SJSA1 (cell line): ENCODE measurements around the gene GCSH. TPM values are rescaled to one million over a fixed set of nuclear protein-coding genes. Genes with fewer than 3 reads are reported as not detected.
A peak's percentile ranks its signal among the peaks of the same experiment; 100 is the strongest.

Experiments
- DNase-seq, 2 experiments: peaks; one replicate each; pipeline ENCODE4 v3.0.0-alpha.2; 2015 to 2020; ENCODE audit warnings: low spot score in 2 of 2, low read depth in 1 of 2
- H3K27ac ChIP-seq: fragments of 250-450 bp; sonication (Bioruptor Pico); 2 replicates; pipeline ENCODE4 v1.5.1; 2020; ENCODE audit warnings: mild to moderate bottlenecking, moderate library complexity
- H3K27me3 ChIP-seq: fragments of 250-450 bp; sonication (Bioruptor Pico); replicated peaks from 2 replicates; pipeline ENCODE4 v1.5.1; 2020; ENCODE audit warnings: mild to moderate bottlenecking, moderate library complexity
- H3K36me3 ChIP-seq: fragments of 250-450 bp; sonication (Bioruptor Pico); 2 replicates; pipeline ENCODE4 v1.5.1; 2020; ENCODE audit warnings: mild to moderate bottlenecking
- H3K4me1 ChIP-seq: fragments of 250-450 bp; sonication (Bioruptor Pico); replicated peaks from 2 replicates; pipeline ENCODE4 v1.6.1; 2021; ENCODE audit warnings: mild to moderate bottlenecking
- H3K4me3 ChIP-seq: fragments of 250-450 bp; sonication (Bioruptor Pico); 2 replicates; pipeline ENCODE4 v1.5.1; 2020; ENCODE audit warnings: mild to moderate bottlenecking
- H3K9me3 ChIP-seq: fragments of 250-450 bp; sonication (Bioruptor Pico); replicated peaks from 2 replicates; pipeline ENCODE4 v1.5.1; 2020; ENCODE audit warnings: mild to moderate bottlenecking
- total RNA-seq: library from RNA; depleted of rRNA; stranded (reverse); fragments of >200 nt; shearing (Covaris generic); gene quantifications from 2 replicates; pipeline ENCODE4 v1.2.3, GENCODE V29; 2014

Gene GCSH
- total RNA-seq, 1 experiment from 2014 or later = 43.9 TPM

DNA sequence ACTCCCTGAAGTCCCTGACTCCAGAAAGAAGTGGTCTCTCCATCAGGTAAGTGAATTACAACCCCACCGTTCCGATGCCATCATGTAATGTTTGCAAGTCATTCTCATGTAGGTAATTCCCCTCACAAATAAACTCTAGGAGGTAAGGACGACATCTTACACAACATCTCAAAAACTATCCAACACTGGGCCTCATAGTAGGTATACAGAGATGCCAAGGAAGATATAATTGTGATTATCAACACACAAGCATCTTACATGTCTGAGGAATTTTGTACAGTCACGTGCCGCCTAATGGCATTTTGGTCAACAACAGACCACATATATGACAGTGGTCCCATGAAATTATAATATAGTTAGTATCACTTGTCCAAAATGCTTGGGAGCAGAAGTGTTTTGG, 7.4 kb downstream of the GCSH start:
- Histone ChIP-seq H3K36me3 (peaks cover 5% of the 10 kb centered on the region; the same call in 1 of the 2 replicates), H3K9me3 (no peaks in the 10 kb centered on the region), H3K4me1 (no peaks in the 10 kb centered on the region), H3K27ac (no peak overlapping the region), H3K4me3 (no peak overlapping the region), H3K27me3 (no peaks in the 10 kb centered on the region)
- no peak for DNase-seq

GRCh38 chr16:81081014-81081413, 15.2 kb downstream of the GCSH start:
- no peaks in the 10 kb centered on the region for H3K27me3 ChIP-seq
- peaks cover 7% of the 10 kb centered on the region for H3K4me1 ChIP-seq
- H3K9me3 ChIP-seq = no peaks in the 10 kb centered on the region
- H3K4me3 ChIP-seq = no peak overlapping the region
- H3K36me3 ChIP-seq = peaks cover 7% of the 10 kb centered on the region; the same call in 1 of the 2 replicates
- no peak overlapping the region for H3K27ac ChIP-seq
- DNase-seq = no peak

DNA sequence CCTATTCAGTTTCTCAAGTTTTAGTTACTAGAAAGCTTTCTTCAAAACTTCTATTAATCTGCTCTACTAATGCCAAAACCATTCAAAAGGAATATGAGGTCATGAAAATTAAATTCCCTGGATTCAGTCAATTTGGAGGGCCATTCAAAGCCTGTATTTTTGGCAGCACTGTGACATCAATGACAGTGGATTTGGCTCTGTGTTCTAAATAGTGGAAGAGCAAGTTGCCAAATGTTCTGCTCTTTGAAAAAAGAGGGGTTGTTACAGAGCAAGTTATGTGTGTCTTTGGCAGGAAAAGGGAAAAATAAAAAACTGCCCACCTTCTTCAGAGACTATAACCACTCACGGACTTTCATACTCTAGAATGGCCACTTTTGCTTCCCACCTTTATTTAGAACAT, 16.0 kb downstream of the GCSH start:
- Histone ChIP-seq H3K4me3 (no peak overlapping the region), H3K4me1 (peaks cover 7% of the 10 kb centered on the region), H3K9me3 (no peaks in the 10 kb centered on the region), H3K27me3 (no peaks in the 10 kb centered on the region), H3K27ac (no peak overlapping the region), H3K36me3 (peaks cover 5% of the 10 kb centered on the region; the same call in 1 of the 2 replicates)
- DNase-seq = no peak

- Histone ChIP-seq H3K36me3 (no peaks in the 10 kb centered on the region), H3K27ac (peak within 1 kb of the TSS; percentile 93), H3K4me3 (peak within 1 kb of the TSS; percentile 54), H3K4me1 (peaks cover 7% of the 10 kb centered on the region), H3K27me3 (no peaks in the 10 kb centered on the region), H3K9me3 (no peaks in the 10 kb centered on the region)
- DNase-seq = peak; percentile 97 to 98
Measured at GRCh38 chr16:81077076-81077940, 18.9 kb downstream of the GCSH start, which contains the start of gene C16orf46. TSS of gene C16orf46 (minus strand) at chr16:81077238. CDS start at chr16:81063955, 13,283 bp downstream.

- peak overlapping the region; percentile 93 for H3K27ac ChIP-seq
- H3K27me3 ChIP-seq = no peaks in the 10 kb centered on the region
- H3K9me3 ChIP-seq = no peaks in the 10 kb centered on the region
- peaks cover 7% of the 10 kb centered on the region for H3K4me1 ChIP-seq
- peak; percentile 91 to 99 for DNase-seq
- no peaks in the 10 kb centered on the region for H3K36me3 ChIP-seq
- H3K4me3 ChIP-seq = peak overlapping the region; percentile 54
Measured at GRCh38 chr16:81076566-81077075, 19.6 kb downstream of the GCSH start.

DNA sequence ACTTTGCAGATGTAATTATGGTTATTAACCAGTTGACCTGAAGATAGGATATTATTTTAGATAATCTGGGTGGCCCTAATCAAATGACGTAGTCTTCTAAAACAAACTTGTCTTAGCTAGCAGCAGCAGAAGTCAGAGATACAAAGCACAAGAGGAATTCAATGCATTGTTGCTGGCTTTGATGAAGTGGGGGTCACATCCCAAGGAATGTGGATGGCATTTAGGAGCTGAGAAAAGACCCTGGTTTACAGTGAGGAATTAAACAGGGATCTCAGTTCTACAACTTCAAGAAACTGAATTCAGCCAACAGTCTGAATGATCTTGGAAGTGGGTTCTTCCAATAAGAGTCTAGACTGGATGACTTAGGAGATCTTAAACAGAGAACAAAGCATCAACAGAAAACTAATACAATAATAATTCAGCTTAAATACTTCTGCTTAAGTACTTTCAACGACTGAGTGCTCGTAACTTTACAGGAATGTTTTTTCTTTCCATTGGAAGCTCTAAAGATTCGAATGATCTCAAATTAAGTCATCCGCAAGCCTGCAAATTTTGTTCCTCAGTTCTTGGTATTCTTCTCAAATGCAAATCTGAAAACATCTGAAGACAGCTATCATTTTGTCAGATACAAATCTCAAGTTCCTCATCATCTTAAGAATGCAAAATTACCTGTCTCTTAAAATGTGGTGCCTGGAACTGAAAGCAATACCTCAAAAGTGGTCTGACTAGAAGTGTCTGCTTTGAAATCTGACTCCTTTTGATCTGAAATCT, 22.4 kb downstream of the GCSH start:
- Histone ChIP-seq H3K4me1 (peaks cover 7% of the 10 kb centered on the region), H3K9me3 (no peaks in the 10 kb centered on the region), H3K4me3 (no peak overlapping the region), H3K27me3 (no peaks in the 10 kb centered on the region), H3K36me3 (no peaks in the 10 kb centered on the region), H3K27ac (no peak overlapping the region)
- DNase-seq = no peak

DNA sequence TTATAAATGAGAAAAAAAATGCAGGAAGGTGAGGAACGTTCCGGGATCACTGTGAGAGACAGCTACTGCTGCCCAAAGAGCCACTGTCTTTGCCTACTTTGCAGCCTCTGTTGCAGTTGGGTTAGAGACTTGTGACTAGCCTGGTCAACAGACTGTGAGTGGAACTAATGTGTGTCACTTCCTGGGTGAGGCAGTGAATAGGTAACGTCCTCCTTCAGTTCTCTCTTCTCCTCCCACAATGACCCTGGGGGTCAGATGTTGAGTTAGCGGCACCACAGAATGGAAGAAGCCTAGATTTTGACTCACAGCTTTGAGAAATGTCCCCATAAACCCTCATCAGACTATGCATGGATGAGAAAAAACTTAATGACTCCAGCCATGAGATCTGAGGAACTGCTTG, 24.4 kb downstream of the GCSH start:
- Histone ChIP-seq H3K9me3 (no peaks in the 10 kb centered on the region), H3K4me1 (no peaks in the 10 kb centered on the region), H3K36me3 (no peaks in the 10 kb centered on the region), H3K27me3 (no peaks in the 10 kb centered on the region), H3K27ac (no peak overlapping the region), H3K4me3 (no peak overlapping the region)
- DNase-seq = no peak

DNA sequence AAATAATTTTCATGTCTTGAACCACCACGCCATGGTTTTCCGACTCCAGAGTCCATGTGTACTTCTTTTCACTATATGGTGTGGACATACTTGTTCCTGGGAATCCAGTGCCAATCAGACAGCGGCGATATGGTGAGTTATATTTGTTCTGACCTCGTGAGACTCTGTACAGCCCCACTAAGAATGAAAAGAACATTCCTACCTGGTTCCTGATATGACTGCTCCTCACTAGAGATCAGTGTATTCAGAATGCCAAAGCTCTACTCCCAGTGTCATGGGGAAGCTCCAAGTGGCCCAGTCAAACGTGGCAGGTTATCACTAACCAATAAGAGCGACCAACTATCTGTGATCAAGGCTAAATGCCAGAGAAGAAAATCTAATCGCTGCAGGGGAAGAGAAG, 25.2 kb downstream of the GCSH start:
- no peak overlapping the region for H3K27ac ChIP-seq
- H3K27me3 ChIP-seq = no peaks in the 10 kb centered on the region
- H3K9me3 ChIP-seq = no peaks in the 10 kb centered on the region

DNA sequence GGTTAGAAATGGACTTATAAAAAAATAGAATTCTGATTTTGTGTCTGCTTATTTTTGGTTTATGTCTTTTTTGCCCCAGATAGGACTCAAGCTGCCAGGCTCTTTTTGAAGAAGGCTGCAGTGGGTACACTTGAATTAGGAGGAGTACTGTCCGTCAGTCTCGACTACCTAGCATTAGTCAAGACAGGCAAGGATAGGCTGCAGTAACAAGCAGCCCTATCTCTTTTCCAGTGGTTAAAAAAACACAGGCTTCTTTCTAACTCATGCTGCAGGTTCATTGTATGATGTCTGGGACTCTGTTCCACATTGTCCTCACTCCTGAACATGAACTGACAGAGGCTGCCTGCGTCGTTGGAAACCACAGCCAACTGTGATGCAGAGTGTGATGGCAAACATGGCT, 27.1 kb downstream of the GCSH start:
- H3K4me3 ChIP-seq = no peak overlapping the region
- no peaks in the 10 kb centered on the region for H3K36me3 ChIP-seq
- H3K27ac ChIP-seq = no peak overlapping the region
- no peaks in the 10 kb centered on the region for H3K9me3 ChIP-seq
- no peaks in the 10 kb centered on the region for H3K27me3 ChIP-seq
- DNase-seq = no peak
- no peaks in the 10 kb centered on the region for H3K4me1 ChIP-seq

More for the DNA sequence above, 25.2 kb downstream of the GCSH start:
- no peak for DNase-seq
- Histone ChIP-seq H3K36me3 (no peaks in the 10 kb centered on the region), H3K4me1 (no peaks in the 10 kb centered on the region), H3K4me3 (no peak overlapping the region)

- DNase-seq = no peak
- Histone ChIP-seq H3K36me3 (no peaks in the 10 kb centered on the region), H3K4me1 (no peaks in the 10 kb centered on the region), H3K4me3 (no peak overlapping the region), H3K27me3 (no peaks in the 10 kb centered on the region), H3K9me3 (no peaks in the 10 kb centered on the region), H3K27ac (no peak overlapping the region)
Measured at GRCh38 chr16:81067166-81067565, 29.0 kb downstream of the GCSH start.

DNA sequence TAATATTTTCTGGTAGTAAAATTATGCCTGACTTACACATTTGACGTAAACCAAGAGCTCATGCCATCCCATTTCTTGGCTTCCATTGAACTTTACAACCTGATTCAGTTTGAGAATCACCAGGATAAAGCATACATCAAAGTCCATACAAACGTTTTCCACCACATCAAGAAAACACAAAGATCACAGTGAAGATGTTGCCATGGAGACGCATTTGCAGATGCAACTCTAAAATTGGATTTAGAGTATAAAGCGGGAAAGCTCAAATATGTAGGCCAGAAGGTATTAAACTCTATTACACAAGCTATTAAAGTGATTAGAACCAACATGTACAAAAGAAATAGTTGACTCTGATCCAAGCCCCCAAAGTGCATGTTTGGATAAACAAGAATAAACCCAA, 29.5 kb downstream of the GCSH start:
- Histone ChIP-seq H3K27ac (no peak overlapping the region), H3K4me3 (no peak overlapping the region), H3K9me3 (no peaks in the 10 kb centered on the region), H3K27me3 (no peaks in the 10 kb centered on the region), H3K36me3 (no peaks in the 10 kb centered on the region), H3K4me1 (no peaks in the 10 kb centered on the region)
- no peak for DNase-seq

- H3K4me3 ChIP-seq = no peak overlapping the region
- H3K4me1 ChIP-seq = no peaks in the 10 kb centered on the region
- no peaks in the 10 kb centered on the region for H3K9me3 ChIP-seq
- no peaks in the 10 kb centered on the region for H3K27me3 ChIP-seq
- DNase-seq = no peak
- no peaks in the 10 kb centered on the region for H3K36me3 ChIP-seq
- H3K27ac ChIP-seq = no peak overlapping the region
Measured at GRCh38 chr16:81061871-81062608, 34.2 kb downstream of the GCSH start.

- no peaks in the 10 kb centered on the region for H3K36me3 ChIP-seq
- DNase-seq = no peak
- H3K27ac ChIP-seq = no peak overlapping the region
- H3K27me3 ChIP-seq = no peaks in the 10 kb centered on the region
- H3K4me3 ChIP-seq = no peak overlapping the region
- H3K9me3 ChIP-seq = no peaks in the 10 kb centered on the region
- no peaks in the 10 kb centered on the region for H3K4me1 ChIP-seq
Measured at GRCh38 chr16:81061307-81061640, 34.9 kb downstream of the GCSH start.
